Rectal smooth muscle tissue (tissue), 1 donor: ENCODE data around the gene GSC2.

ENCODE experiments used
- H3K27ac ChIP-seq: one replicate; pipeline ENCODE4 v1.7.0; 2013; ENCODE audit warnings: low read depth, low read length, inconsistent platforms
- H3K27me3 ChIP-seq: one replicate; pipeline ENCODE4 v1.7.0; 2013; ENCODE audit warnings: low read length; ENCODE audit not compliant: control insufficient read depth, insufficient read depth
- H3K36me3 ChIP-seq: one replicate; pipeline ENCODE4 v1.7.0; 2013; ENCODE audit warnings: low read length; ENCODE audit not compliant: control insufficient read depth, insufficient read depth
- H3K4me1 ChIP-seq: one replicate; pipeline ENCODE4 v1.7.0; 2013; ENCODE audit warnings: low read length; ENCODE audit not compliant: control insufficient read depth, insufficient read depth
- H3K4me3 ChIP-seq: one replicate; pipeline ENCODE4 v1.7.0; 2013; ENCODE audit warnings: low read length
- H3K9ac ChIP-seq: one replicate; pipeline ENCODE4 v1.7.0; 2013; ENCODE audit warnings: low read length

The GSC2 gene

DNA sequence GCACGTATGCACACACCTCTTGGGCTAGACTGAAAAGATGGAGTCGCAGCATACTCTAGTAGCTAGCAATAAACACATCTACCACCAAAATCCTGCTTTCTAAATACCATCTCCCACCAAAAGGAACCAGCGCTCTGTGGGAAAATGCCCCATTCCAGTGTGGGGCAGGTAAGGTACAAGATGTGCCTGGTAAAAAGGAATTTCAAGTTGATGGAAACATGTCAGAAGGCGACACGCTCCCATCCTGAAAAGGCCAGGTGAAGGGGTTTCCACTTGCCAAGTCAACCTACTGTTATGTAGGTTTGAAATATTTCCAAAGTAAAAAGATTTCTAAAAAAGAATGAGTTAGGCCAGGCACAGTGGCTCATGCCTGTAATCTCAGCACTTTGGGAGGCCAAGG lies 36.7 kb downstream of the GSC2 start:
- H3K4me3 ChIP-seq, result no peak overlapping the region
- no peaks in the 10 kb centered on the region for H3K27me3 ChIP-seq
- no peak overlapping the region for H3K9ac ChIP-seq
- no peak overlapping the region for H3K27ac ChIP-seq
- no peaks in the 10 kb centered on the region for H3K36me3 ChIP-seq
- peaks cover 3% of the 10 kb centered on the region for H3K4me1 ChIP-seq

DNA sequence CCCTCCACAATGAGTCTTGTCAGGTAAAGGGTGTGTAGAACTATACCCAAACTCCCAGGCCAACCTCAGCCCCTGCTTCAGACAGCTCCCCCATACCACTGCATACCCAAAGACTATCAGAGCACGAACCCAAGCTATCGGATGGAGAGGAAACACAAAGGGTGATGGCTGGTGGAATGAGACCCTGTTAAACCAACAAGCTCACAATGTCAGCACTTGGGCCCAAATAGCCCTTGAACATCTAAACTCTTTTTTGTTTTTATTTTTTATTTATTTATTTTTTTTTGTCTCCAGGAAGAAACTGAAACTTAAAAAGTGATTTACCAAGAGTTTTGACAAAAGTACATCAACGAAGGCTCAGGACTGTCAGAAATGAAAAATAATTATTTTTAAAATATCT lies 38.5 kb downstream of the GSC2 start:
- H3K27me3 ChIP-seq, result no peaks in the 10 kb centered on the region
- H3K36me3 ChIP-seq, result no peaks in the 10 kb centered on the region
- H3K4me3 ChIP-seq, result no peak overlapping the region
- H3K9ac ChIP-seq, result no peak overlapping the region
- H3K4me1 ChIP-seq, result peaks cover 11% of the 10 kb centered on the region
- H3K27ac ChIP-seq, result no peak overlapping the region

DNA sequence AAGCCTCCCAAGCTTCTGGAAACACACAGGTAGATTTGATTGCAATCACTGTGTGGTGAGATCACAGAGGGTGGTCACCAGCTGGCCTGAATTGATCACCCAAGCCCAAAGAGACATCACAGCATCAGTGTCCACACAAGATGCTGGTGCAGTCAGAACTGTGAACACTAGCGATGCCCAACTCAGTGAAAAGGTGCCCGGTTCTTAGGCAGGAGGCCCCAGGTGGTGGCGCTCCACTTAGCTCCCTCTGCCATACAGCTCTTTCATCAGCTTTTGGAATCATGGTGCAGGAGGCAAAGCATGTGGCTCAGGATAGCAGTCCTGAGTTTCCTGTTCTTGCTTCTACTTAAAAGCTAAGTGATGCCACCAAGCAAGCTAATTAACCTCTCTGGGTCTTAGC lies 39.0 kb downstream of the GSC2 start:
- no peak overlapping the region for H3K4me3 ChIP-seq
- no peaks in the 10 kb centered on the region for H3K27me3 ChIP-seq
- H3K9ac ChIP-seq, result no peak overlapping the region
- no peaks in the 10 kb centered on the region for H3K36me3 ChIP-seq
- no peak overlapping the region for H3K27ac ChIP-seq
- peaks cover 16% of the 10 kb centered on the region for H3K4me1 ChIP-seq

DNA sequence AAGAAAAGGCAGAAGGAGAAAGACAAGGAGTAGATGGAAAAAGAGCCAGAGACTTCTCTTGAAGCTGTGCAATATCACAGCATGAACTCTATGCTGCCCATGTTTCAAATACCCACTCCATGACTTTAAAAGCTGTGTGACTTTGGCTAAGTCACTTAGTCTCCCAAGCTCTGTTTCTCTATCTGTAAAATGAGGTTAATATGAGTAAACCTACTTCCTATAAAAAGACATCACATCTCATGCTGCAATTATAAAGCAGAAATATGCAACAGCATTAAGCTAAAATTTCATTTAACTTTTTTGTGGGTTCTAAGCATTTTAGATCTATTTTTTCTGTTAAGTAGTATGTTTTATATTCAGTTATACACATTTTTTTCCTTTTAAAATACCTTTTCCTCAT lies 39.4 kb downstream of the GSC2 start:
- H3K27me3 ChIP-seq, result no peaks in the 10 kb centered on the region
- H3K9ac ChIP-seq, result no peak overlapping the region
- H3K27ac ChIP-seq, result no peak overlapping the region
- H3K36me3 ChIP-seq, result no peaks in the 10 kb centered on the region
- no peak overlapping the region for H3K4me3 ChIP-seq
- H3K4me1 ChIP-seq, result peaks cover 20% of the 10 kb centered on the region

DNA sequence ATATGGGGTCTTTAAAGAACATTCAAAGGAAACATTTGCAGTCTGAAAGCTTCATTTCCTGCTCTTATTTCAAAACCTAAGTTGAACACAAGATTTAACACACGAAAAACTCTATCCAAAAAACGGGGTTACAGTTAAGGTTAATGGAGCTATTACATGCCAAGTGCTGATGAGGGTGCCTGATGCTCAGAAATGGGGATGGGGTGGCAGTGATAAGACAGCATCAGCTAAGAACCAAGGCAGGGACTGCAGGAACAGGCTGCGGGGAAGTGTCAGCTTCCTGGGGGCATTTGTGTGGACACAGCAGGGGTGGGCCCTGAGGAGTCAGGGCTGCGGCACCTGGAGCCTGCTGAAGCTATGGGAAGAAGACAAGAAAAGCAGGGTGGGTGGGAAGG lies 40.0 kb downstream of the GSC2 start:
- H3K9ac ChIP-seq, result no peak overlapping the region

DNA sequence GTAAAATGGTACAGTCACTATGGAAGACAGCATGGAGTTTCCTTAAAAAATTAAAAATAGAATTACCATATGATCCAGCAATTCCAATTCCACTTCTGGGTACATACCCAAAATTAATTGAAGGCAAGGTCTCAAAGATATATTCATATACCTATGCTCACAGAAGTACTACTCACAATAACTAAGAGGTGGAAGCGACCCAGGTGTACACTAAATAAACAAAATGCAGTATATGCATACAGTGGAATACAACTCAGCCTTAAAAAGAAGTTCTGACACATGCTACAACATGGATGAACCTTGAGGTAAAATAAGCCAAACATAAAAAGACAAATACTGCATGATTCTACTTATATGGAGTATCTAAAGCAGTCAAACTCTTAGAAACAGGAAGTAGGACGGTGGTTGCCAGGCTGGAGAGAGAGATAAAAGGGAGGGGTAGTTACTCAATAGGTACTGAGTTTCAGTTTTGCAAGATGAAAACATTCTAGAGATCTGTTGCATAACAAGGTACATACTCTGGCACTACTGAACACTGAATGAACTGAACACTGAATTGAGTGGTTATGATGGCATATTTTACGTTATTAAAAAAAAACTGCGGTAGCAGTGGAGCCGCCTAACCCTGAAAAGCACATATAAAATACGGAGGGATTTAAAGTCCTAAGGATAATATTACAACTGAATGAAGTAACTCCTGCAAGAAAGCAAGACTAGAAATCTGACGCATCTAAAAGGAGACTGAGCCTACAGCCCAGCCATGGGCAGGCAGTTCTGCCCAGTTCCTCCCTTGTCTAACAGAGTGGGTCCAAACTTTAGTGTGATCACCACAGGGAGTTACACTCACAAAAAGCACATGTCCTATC lies 40.7 kb downstream of the GSC2 start:
- Histone ChIP-seq H3K27ac (no peak overlapping the region), H3K4me1 (peaks cover 20% of the 10 kb centered on the region), H3K27me3 (no peaks in the 10 kb centered on the region), H3K4me3 (no peak overlapping the region), H3K9ac (no peak overlapping the region), H3K36me3 (no peaks in the 10 kb centered on the region)

More for the DNA sequence above, 40.0 kb downstream of the GSC2 start:
- no peaks in the 10 kb centered on the region for H3K27me3 ChIP-seq
- peaks cover 20% of the 10 kb centered on the region for H3K4me1 ChIP-seq
- H3K27ac ChIP-seq, result no peak overlapping the region
- no peaks in the 10 kb centered on the region for H3K36me3 ChIP-seq
- H3K4me3 ChIP-seq, result no peak overlapping the region

DNA sequence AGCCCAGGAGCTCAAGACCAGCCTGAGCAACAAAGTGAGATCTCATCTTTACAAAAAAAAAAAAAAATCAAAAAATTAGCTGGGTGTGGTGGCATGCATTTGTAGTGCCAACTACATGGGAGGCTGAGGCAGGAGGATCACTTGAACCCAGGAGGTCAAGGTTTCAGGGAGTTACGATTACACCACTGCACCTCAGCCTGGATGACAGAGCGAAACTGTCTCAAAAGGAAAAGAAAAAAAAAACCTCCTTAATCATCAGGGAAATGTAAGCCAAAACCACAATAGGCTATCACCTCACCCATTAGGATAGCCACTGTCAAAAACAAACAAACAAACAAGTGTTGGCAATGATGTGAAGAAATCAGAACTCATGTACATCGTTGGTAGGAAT lies 41.3 kb downstream of the GSC2 start:
- Histone ChIP-seq H3K27me3 (no peaks in the 10 kb centered on the region), H3K4me3 (no peak overlapping the region), H3K27ac (no peak overlapping the region), H3K36me3 (no peaks in the 10 kb centered on the region), H3K4me1 (peaks cover 20% of the 10 kb centered on the region), H3K9ac (no peak overlapping the region)

DNA sequence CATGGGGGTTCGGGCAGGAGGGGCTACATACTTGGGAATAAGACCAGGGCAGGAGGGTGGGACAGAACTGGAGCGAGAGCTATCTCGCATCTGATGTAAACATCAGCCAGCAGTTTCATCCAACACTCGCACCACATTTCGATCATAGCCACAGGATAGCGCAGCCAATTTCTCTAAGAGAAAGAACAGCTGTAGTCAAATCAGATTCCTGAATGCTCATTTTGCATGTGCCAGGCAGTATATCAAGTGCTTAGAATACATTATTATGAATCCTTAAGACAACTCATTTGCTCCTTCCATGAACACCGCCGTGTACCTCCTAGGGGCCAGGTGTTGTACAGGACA lies 42.4 kb downstream of the GSC2 start:
- peaks cover 20% of the 10 kb centered on the region for H3K4me1 ChIP-seq
- H3K9ac ChIP-seq, result no peak overlapping the region
- H3K27me3 ChIP-seq, result no peaks in the 10 kb centered on the region

DNA sequence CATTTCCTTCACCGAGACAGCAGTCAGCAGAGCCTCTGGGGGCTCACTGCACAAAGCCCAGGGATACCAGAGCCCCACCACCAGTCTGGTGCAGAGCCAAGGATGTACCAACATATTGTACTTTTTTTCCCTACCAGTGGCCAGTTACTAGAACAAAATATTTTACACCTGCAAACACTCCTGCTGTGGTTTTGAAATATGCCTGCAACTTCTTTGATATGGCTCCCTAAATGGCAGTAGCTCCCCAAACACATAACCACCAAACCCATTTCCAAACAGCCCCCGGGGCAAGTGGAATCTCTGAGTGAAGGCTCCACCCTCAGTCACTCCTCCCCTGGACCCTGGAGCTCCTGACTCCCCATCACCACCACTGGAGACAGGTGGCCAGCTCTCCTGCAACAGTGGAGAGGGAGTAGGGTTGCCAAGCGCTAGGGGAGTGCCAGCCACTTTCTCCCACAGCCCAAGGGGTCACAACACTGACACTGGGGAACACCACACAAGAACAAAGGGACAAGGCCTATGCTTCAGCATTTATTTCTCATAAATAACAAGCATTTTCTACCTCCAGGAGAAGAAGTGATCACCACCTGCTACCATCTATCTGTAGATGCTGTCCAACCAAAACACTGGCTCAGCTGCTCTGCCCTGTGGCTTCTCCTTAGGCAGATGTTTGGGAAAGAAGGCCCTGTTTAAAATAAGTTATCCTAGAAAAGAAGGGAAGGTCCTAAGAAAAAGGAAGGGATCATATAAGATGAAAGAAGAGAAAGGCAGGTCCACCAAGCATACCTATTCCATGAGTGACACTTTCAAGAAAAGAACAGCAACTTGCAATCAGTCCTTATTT lies 43.0 kb downstream of the GSC2 start:
- Histone ChIP-seq H3K27ac (no peak overlapping the region), H3K4me1 (peaks cover 20% of the 10 kb centered on the region), H3K36me3 (no peaks in the 10 kb centered on the region), H3K9ac (no peak overlapping the region), H3K4me3 (no peak overlapping the region), H3K27me3 (no peaks in the 10 kb centered on the region)

More for the DNA sequence above, 42.4 kb downstream of the GSC2 start:
- no peak overlapping the region for H3K4me3 ChIP-seq
- no peaks in the 10 kb centered on the region for H3K36me3 ChIP-seq
- no peak overlapping the region for H3K27ac ChIP-seq

DNA sequence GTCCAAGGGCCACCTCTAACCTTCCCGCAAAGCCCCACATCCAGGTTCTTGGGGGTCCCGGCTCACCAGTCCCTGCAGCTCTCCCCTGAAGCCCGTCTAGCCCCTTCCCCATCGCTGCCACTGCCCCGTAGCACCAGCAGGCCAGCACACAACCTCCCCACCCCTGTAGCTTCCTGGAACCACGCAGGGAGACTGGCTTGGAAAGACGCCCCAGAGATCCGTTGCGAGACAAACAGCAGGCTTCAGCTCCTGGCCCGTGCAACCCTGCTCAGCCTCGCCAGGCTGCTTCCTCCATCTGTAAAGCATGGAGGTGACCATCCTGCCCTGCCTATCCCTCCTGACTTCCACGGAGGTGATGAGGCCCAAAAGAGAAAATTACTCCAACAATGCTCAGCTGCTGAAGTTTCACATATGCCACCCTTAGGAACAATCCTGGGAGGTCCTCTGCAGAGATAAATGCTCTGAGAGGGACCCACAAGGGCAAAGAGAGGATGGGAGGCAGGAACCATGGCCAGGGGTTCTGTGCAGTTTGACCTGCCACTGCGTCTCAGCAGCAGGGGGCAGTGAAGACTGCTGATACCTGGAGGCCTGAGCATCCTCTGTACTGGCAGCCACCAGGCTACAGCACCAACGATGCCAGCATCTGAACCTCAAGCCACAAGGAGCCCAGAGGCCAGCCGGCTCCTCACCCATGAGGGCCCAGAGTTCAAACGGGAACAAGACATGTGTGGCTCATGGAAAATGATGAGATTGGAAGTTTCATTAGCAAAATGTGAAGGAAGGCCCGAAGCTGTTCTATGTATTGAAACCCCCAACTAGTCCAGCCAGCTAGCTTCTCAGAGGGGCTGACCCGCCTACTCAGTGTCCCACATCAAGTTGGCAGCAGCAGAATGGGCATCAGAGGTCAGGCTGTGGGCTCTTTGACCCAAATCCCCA lies 44.0 kb downstream of the GSC2 start:
- no peak overlapping the region for H3K4me3 ChIP-seq
- no peak overlapping the region for H3K9ac ChIP-seq
- no peaks in the 10 kb centered on the region for H3K36me3 ChIP-seq
- H3K4me1 ChIP-seq, result peaks cover 20% of the 10 kb centered on the region
- no peak overlapping the region for H3K27ac ChIP-seq
- H3K27me3 ChIP-seq, result no peaks in the 10 kb centered on the region

DNA sequence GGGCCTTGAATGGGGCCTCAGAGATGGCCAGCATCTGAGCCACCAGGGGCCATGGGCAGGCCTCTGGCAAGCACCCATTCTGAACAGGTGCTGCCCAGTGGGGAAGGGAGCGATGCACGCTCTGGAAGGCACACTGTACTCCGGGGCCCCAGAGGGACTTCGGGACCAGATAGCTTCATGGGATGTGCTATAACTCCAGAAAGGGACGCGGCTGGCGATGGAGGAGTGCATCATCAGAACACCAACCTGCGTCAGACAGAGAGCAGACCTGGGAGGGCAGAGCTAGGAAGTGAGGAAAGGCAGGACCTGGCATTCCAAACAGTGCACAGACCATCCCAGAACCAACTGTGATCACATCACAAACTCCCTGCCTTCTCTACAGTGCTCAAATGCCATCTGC lies 44.6 kb downstream of the GSC2 start:
- H3K27me3 ChIP-seq, result no peaks in the 10 kb centered on the region
- H3K4me1 ChIP-seq, result peaks cover 20% of the 10 kb centered on the region
- no peaks in the 10 kb centered on the region for H3K36me3 ChIP-seq
- no peak overlapping the region for H3K4me3 ChIP-seq
- no peak overlapping the region for H3K27ac ChIP-seq
- H3K9ac ChIP-seq, result no peak overlapping the region
